HG03439 (cell line): ENCODE data around the gene TAF1B.
"Not testable (repeated sequence)": the region's sequence is repeated elsewhere in the genome, so short reads cannot be mapped to it uniquely, and the experiment has no call there.

Source experiments
- ATAC-seq: cut with Tn5 transposase; IDR thresholded peaks from one replicate; pipeline ENCODE4 v1.9.1; 2021; ENCODE audit warnings: mild to moderate bottlenecking, moderate library complexity; ENCODE audit not compliant: unreplicated experiment

TAF1B gene

DNA sequence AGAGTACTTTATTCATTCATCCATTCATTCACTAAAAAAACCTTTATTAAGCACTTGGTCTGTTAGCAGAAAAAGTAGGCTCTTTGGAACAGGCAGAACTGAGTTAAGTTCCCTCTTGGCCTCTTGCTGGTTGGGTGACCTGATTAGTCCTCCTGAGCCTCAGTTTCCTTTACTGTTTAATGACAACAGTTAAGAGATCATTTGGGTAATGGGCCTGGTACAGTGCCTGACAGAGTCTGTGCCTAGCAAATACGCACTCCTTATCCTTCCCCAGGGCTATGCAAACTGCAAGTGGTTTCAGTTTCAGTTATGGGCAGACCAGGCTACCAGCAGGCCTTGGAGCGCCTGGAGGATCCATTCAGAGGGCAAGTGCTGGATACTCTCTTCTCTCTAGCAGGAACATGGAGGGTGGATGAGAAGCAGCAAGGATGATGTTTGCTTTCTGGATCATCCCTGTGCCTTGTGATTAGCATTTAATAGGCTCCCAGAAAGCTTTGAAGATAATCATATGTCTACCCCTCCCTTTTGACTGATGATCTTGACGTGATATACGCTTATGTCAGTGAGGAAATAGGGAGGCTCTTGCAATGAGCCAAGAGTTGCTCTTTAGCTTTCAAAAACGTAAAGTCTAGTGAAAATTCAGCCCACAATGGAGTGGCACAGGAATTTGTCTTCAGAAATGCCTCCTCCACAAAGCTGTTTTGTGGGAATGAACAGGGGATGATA, 12.4 kb upstream of the TAF1B start:
- ATAC-seq: no peak

- no peak for ATAC-seq
Observed at GRCh38 chr2:9831670-9832069, 11.6 kb upstream of the TAF1B start.

DNA sequence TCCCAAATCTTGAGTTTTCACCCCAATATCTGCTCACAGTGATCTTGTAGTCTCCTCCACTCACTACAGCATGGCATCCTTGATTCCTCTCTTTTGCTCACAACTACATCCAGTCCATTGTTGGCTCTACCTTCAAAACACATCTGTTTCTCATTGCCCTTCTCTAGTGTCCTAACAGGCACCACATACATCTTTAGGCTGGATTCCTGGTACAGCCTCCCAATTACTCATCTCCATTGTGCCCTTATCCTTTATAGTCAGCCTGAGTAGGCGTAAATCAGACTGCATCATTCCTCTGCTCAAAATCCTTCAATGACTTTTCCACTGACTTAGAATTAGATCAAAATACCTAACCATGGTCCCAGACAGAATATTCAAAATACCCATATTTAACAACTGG, 10.7 kb upstream of the TAF1B start:
- no peak for ATAC-seq

- not testable (repeated sequence) for ATAC-seq
Observed at GRCh38 chr2:9835068-9835467, 8.2 kb upstream of the TAF1B start.

GRCh38 chr2:9836074-9836473, 7.2 kb upstream of the TAF1B start:
- ATAC-seq: no peak

DNA sequence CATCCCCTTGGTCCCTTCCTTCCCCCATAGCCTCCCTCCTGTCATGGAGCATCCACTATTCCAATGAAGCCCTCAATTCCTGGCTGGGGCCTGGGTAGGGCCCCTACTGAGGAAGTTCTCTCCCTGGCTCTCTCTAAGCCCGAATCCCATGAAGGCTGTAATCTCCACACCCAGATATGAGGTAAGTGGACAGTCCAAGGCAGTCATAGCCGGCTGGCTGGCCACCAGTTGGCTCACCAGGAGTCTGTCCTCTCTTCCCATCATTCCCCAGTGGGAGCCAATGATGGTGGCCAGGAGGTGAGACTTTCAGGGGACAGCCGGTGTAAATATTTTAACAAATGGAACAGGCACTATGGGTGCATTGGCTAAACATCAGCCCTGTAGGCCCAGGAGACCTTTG, 6.8 kb upstream of the TAF1B start:
- ATAC-seq: no peak

- ATAC-seq: no peak
Observed at GRCh38 chr2:9837451-9837850, 5.8 kb upstream of the TAF1B start.

- ATAC-seq: no peak
Observed at GRCh38 chr2:9838391-9838790, 4.9 kb upstream of the TAF1B start.

DNA sequence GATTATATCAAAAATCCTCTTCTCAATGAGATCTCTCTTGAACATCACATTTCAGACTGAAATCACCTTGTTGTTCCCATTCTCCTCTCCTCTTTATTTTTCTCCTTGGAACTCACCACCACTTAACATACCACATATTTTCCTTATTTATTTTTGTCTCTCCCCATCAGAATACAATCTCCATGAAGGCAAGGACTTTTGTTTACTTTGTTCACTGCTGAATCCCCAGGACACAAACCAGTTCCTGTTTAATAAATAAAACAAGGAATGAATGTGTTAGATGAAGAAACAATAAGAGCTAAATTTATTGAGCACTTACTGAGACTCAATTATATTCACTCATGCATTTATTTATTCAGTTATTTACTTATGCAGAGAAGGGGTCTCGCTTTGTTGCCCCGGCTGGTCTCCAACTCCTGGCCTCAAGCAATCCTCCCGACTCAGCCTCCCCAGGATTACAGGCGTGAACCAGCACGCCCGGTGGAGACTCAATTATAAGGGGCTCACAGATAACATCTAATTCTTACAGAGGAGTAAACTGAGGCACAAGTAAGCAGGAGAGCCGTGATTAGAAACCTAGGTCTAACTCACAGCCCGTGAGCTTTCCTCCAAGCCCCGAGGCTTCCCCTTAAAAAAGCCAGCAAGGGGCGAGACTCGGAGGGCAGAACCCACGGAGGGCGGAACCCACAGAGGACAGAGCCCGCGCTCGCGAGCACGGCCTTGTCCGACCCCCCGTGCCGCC, 616 bp upstream of the TAF1B start:
- ATAC-seq: no peak

DNA sequence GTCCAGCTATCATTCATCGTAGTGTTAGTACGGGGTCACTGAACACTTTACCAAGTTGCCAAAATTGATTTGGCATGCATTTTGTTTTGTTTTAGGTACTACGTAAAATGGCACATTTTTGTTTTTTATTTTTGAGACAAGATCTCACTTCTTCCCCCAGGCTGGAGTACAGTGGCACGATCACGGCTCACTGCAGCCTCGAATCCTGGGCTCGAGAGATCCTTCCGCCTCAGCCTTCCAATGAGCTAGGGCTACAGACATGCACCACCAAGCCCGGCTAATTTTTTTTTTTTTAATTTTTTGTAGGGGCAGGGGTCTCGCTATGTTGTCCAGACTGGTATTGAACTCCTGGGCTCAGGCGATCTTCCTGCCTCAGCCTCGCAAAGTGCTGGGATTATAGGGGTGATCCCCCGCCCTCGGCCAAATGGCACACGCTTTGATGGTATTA, 786 bp downstream of the TAF1B start:
- ATAC-seq: no peak

DNA sequence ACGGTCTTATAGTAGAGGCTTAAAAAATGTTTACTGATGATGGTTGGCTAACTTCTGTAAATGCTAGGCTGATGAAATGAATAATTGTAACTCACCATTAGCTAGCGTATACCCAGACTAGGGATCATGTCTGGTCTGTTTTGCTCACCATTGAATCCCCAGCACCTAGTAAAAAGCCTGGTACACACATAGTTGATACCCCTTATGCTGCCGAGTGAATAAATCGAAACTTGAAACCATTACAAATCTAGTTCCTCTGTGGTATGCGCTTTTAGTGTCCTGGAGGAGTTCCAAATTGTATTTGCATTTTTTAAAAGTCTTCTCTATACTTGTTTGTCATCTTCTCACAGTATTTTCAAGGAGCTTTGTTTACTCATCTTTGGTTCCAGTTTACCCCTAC, 1.3 kb downstream of the TAF1B start:
- ATAC-seq: no peak

DNA sequence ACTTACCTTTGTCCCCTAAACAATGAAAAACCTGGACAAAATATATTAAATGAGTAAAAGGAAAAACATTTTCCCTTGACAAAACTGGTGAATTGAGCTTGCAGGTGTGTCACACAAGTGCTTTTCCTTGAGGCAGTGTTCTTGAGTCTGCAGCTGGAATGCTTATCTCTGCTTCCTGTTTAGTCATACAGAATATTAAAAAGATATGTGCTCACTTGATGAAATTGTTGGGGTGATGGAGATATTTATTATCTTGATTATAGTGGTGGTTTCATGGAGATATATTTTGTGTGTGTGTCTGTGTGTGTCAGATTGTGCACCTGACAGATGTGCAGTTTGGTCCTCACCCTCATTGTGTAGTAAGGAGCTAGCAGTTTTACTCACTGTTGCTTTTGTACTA, 3.3 kb downstream of the TAF1B start:
- no peak for ATAC-seq

DNA sequence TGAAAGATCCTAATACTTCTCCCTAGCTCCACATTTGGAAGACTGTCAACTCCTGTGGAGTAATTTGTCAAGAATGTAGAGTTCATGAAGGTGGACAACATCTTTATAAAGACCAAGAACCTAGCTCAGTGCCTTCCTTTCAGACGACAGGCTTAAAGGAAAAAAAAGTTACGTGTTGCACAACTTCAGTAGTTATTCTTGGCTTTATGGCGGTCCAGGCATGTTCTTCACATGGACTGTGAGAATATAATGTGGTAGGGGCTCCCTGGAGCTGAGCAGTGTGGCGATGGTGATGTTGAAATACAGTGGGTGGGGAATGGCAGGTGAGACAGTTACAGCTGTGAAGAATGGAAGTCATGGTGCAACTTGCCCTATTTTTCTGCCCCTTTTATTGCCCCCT, 3.9 kb downstream of the TAF1B start:
- no peak for ATAC-seq

- ATAC-seq: no peak
Observed at GRCh38 chr2:9852881-9853280, 9.6 kb downstream of the TAF1B start.

- no peak for ATAC-seq
Observed at GRCh38 chr2:9857814-9858729, 14.8 kb downstream of the TAF1B start.

- ATAC-seq: no peak
Observed at GRCh38 chr2:9858730-9859068, 15.4 kb downstream of the TAF1B start.

DNA sequence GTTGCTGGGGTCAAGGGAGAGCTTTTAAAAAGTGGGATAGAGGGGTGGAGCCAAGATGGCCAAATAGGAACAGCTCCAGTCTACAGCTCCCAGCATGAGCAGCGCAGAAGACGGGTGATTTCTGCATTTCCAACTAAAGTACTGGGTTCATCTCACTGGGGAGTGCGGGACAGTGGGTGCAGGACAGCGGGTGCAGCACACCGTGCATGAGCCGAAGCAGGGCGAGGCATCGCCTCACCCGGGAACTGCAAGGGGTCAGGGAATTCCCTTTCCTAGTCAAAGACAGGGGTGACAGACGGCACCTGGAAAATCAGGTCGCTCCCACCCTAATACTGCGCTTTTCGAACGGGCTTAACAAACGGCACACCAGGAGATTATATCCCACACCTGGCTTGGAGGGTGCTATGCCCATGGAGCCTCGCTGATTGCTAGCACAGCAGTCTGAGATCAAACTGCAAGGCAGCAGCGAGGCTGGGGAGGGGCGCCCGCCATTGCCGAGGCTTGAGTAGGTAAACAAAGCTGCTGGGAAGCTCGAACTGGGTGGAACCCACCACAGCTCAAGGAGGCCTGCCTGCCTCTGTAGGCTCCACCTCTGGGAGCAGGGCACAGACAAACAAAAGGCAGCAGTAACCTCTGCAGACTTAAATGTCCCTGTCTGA, 17.8 kb downstream of the TAF1B start:
- not testable (repeated sequence) for ATAC-seq

- ATAC-seq: no peak
Observed at GRCh38 chr2:9867881-9868280, 24.6 kb downstream of the TAF1B start.

DNA sequence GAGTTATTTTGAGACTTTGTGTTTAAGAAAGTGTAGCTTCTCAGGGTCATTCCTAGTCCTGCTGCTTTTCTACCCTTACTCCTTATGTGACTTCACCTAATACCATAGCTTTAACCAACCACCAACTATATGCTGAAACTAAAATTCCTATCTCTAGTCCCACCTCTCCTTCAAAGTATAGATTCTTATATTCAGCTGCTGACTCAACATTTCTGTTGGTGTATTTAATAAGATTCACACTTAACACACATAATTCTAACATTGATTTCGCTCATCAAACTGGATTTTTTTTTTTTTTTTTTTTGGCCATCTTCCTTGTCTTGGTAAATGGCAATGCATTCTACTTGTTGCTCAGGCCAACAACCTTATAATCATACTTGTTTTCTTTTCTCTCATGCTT, 30.1 kb downstream of the TAF1B start:
- no peak for ATAC-seq

DNA sequence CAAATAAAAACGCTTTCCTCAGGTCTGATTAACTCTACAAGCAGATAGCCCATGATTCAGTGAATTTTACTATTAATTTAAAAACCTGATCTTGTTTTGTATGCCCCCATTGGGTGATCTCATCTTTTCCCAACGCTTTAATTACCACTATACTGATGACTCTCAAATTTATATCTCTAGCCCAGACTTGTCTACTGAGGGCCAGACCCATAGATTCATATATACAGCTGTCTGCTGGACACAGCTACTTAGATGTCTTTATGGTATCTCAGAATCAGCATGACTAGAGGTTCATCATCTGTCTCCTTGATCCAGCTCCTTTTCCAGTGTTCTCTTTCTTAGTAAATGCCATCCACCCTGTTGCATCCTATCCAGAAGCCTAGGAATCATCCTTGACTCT, 33.8 kb downstream of the TAF1B start:
- no peak for ATAC-seq

GRCh38 chr2:9877726-9878125, 34.5 kb downstream of the TAF1B start:
- no peak for ATAC-seq
